Mesendoderm (in vitro differentiated cells): ENCODE results near the gene HIBCH.
A peak's percentile ranks its signal among the peaks of the same experiment; 100 is the strongest.

Source experiments
- DNase-seq: peaks from one replicate; pipeline ENCODE4 v3.0.0; 2013
- H2AK5ac ChIP-seq: 2 replicates; pipeline ENCODE4 v1.6.1; 2013; ENCODE audit warnings: low read length, inconsistent platforms
- H2BK120ac ChIP-seq: 2 replicates; pipeline ENCODE4 v1.6.1; 2013; ENCODE audit warnings: low read depth, mild to moderate bottlenecking, low read length, moderate library complexity, mixed read lengths
- H2BK15ac ChIP-seq: replicated peaks from 2 replicates; pipeline ENCODE4 v1.6.1; 2013; ENCODE audit warnings: low read depth, mild to moderate bottlenecking, moderate library complexity
- H2BK5ac ChIP-seq: 2 replicates; pipeline ENCODE4 v1.6.1; 2013; ENCODE audit warnings: low read length, inconsistent platforms
- H3K18ac ChIP-seq: 2 replicates; pipeline ENCODE4 v1.6.1; 2013; ENCODE audit warnings: mild to moderate bottlenecking, low read length, mixed read lengths
- H3K23ac ChIP-seq: one replicate; pipeline ENCODE4 v1.6.1; 2013; ENCODE audit warnings: low read length
- H3K27ac ChIP-seq: 2 replicates; pipeline ENCODE4 v1.5.1; 2013; ENCODE audit warnings: low read depth, mild to moderate bottlenecking, inconsistent platforms, low read length, moderate library complexity
- H3K27me3 ChIP-seq: 2 replicates; pipeline ENCODE4 v1.6.1; 2013; ENCODE audit warnings: low read length, control low read depth, mild to moderate bottlenecking, inconsistent platforms; ENCODE audit not compliant: insufficient read depth, poor library complexity
- H3K36me3 ChIP-seq: 2 replicates; pipeline ENCODE4 v1.6.1; 2013; ENCODE audit warnings: low read length, inconsistent platforms; ENCODE audit not compliant: control insufficient read depth, insufficient read depth
- H3K4ac ChIP-seq: one replicate; pipeline ENCODE4 v1.6.1; 2013; ENCODE audit warnings: low read depth, mild to moderate bottlenecking, low read length, moderate library complexity
- H3K4me1 ChIP-seq: 2 replicates; pipeline ENCODE4 v1.6.1; 2013; ENCODE audit warnings: low read depth, low read length, inconsistent platforms; ENCODE audit not compliant: control insufficient read depth
- H3K4me2 ChIP-seq: 2 replicates; pipeline ENCODE4 v1.6.1; 2013; ENCODE audit warnings: low read length
- H3K4me3 ChIP-seq: 2 replicates; pipeline ENCODE4 v1.5.1; 2013; ENCODE audit warnings: mild to moderate bottlenecking, low read length
- H3K56ac ChIP-seq: one replicate; pipeline ENCODE4 v1.6.1; 2013; ENCODE audit warnings: low read length
- H3K79me1 ChIP-seq: 2 replicates; pipeline ENCODE4 v1.6.1; 2013; ENCODE audit warnings: low read length, inconsistent platforms
- H3K79me2 ChIP-seq: 2 replicates; pipeline ENCODE4 v1.6.1; 2013; ENCODE audit warnings: mild to moderate bottlenecking, low read length; ENCODE audit not compliant: control insufficient read depth, insufficient read depth
- H3K9ac ChIP-seq: 2 replicates; pipeline ENCODE4 v1.6.1; 2013; ENCODE audit warnings: low read length, inconsistent platforms
- H4K5ac ChIP-seq: one replicate; pipeline ENCODE4 v1.6.1; 2013; ENCODE audit warnings: low read length
- H4K8ac ChIP-seq: one replicate; pipeline ENCODE4 v1.6.1; 2013; ENCODE audit warnings: low read depth, mild to moderate bottlenecking, control low read depth, low read length, moderate library complexity
- WGBS: extraction: QIAGEN DNeasy Blood & Tissue Kit; methylation state at CpG from one replicate; pipeline ENCODE4 v1.1.7; 2013; ENCODE audit warnings: low lambda C conversion rate, missing lambda C conversion rate; ENCODE audit not compliant: insufficient coverage; ENCODE audit errors: extremely low coverage; 5-methylcytosine and 5-hydroxymethylcytosine counted together

The HIBCH gene

GRCh38 chr2:190213441-190214335 is 105.9 kb downstream of the HIBCH start:
- Histone ChIP-seq H3K18ac (no peak overlapping the region), H2BK120ac (no peak overlapping the region), H3K4me3 (no peak overlapping the region), H3K56ac (no peak overlapping the region), H3K4me2 (no peak overlapping the region), H3K27me3 (no peaks in the 10 kb centered on the region), H3K23ac (no peak overlapping the region), H4K8ac (no peak overlapping the region), H3K4me1 (no peaks in the 10 kb centered on the region), H2BK15ac (no peak overlapping the region), H2AK5ac (no peak overlapping the region), H3K79me2 (no peaks in the 10 kb centered on the region), H3K4ac (no peak overlapping the region), H3K27ac (no peak overlapping the region), H3K36me3 (no peaks in the 10 kb centered on the region), H3K79me1 (no peaks in the 10 kb centered on the region), H2BK5ac (no peak overlapping the region), H4K5ac (no peak overlapping the region), H3K9ac (no peak overlapping the region)
- WGBS, result no CpG with 5 or more reads among the region's 19 CpGs
- DNase-seq, result no peak

GRCh38 chr2:190210471-190210870 is 109.2 kb downstream of the HIBCH start:
- H3K4me1 ChIP-seq, result no peaks in the 10 kb centered on the region
- no peak overlapping the region for H3K9ac ChIP-seq
- H3K79me2 ChIP-seq, result no peaks in the 10 kb centered on the region
- no peaks in the 10 kb centered on the region for H3K36me3 ChIP-seq
- no peak for DNase-seq
- WGBS, result no CpG with 5 or more reads among the region's 2 CpGs
- no peak overlapping the region for H3K4me2 ChIP-seq
- H4K8ac ChIP-seq, result no peak overlapping the region
- H3K23ac ChIP-seq, result no peak overlapping the region
- H3K4me3 ChIP-seq, result no peak overlapping the region
- no peaks in the 10 kb centered on the region for H3K79me1 ChIP-seq
- no peak overlapping the region for H3K18ac ChIP-seq
- H3K27ac ChIP-seq, result no peak overlapping the region
- H4K5ac ChIP-seq, result no peak overlapping the region
- H2BK120ac ChIP-seq, result no peak overlapping the region
- H2BK5ac ChIP-seq, result no peak overlapping the region
- H2AK5ac ChIP-seq, result no peak overlapping the region
- H3K56ac ChIP-seq, result no peak overlapping the region
- no peak overlapping the region for H3K4ac ChIP-seq
- H3K27me3 ChIP-seq, result no peaks in the 10 kb centered on the region
- no peak overlapping the region for H2BK15ac ChIP-seq

- Histone ChIP-seq H4K5ac (no peak overlapping the region), H2BK120ac (no peak overlapping the region), H4K8ac (no peak overlapping the region), H3K27me3 (no peaks in the 10 kb centered on the region), H3K27ac (no peak overlapping the region), H3K9ac (no peak overlapping the region), H3K4me1 (no peaks in the 10 kb centered on the region), H3K79me1 (no peaks in the 10 kb centered on the region), H3K36me3 (no peaks in the 10 kb centered on the region), H2BK15ac (no peak overlapping the region), H3K79me2 (no peaks in the 10 kb centered on the region), H3K23ac (no peak overlapping the region), H3K4ac (no peak overlapping the region), H3K18ac (no peak overlapping the region), H3K56ac (no peak overlapping the region), H2BK5ac (no peak overlapping the region), H3K4me2 (no peak overlapping the region), H2AK5ac (no peak overlapping the region), H3K4me3 (no peak overlapping the region)
- no peak for DNase-seq
- WGBS, result no CpG with 5 or more reads among the region's 5 CpGs
Observed at GRCh38 chr2:190209559-190209958, 110.1 kb downstream of the HIBCH start.

- H3K79me1 ChIP-seq, result no peaks in the 10 kb centered on the region
- H4K5ac ChIP-seq, result no peak overlapping the region
- H3K27me3 ChIP-seq, result no peaks in the 10 kb centered on the region
- H3K4me1 ChIP-seq, result no peaks in the 10 kb centered on the region
- no peaks in the 10 kb centered on the region for H3K79me2 ChIP-seq
- no peak overlapping the region for H2BK5ac ChIP-seq
- no peaks in the 10 kb centered on the region for H3K36me3 ChIP-seq
- H3K4ac ChIP-seq, result no peak overlapping the region
- no peak overlapping the region for H3K23ac ChIP-seq
- no CpG with 5 or more reads among the region's 2 CpGs for WGBS
- H3K4me3 ChIP-seq, result no peak overlapping the region
- H3K56ac ChIP-seq, result no peak overlapping the region
- no peak overlapping the region for H4K8ac ChIP-seq
- H3K18ac ChIP-seq, result no peak overlapping the region
- no peak overlapping the region for H2BK15ac ChIP-seq
- no peak overlapping the region for H3K4me2 ChIP-seq
- H2BK120ac ChIP-seq, result no peak overlapping the region
- H2AK5ac ChIP-seq, result no peak overlapping the region
- no peak for DNase-seq
- no peak overlapping the region for H3K9ac ChIP-seq
- H3K27ac ChIP-seq, result no peak overlapping the region
Observed at GRCh38 chr2:190207930-190208329, 111.7 kb downstream of the HIBCH start.

- no peak for DNase-seq
- Histone ChIP-seq H4K5ac (no peak overlapping the region), H3K18ac (no peak overlapping the region), H4K8ac (no peak overlapping the region), H3K27ac (no peak overlapping the region), H2BK120ac (no peak overlapping the region), H3K23ac (no peak overlapping the region), H2BK5ac (no peak overlapping the region), H2AK5ac (no peak overlapping the region), H2BK15ac (no peak overlapping the region), H3K27me3 (no peaks in the 10 kb centered on the region), H3K4me2 (no peak overlapping the region), H3K79me1 (no peaks in the 10 kb centered on the region), H3K4me3 (no peak overlapping the region), H3K79me2 (no peaks in the 10 kb centered on the region), H3K36me3 (no peaks in the 10 kb centered on the region), H3K56ac (no peak overlapping the region), H3K9ac (no peak overlapping the region), H3K4ac (no peak overlapping the region), H3K4me1 (no peaks in the 10 kb centered on the region)
- no CpG with 5 or more reads among the region's 4 CpGs for WGBS
Observed at GRCh38 chr2:190205657-190206056, 114.0 kb downstream of the HIBCH start.

GRCh38 chr2:190202604-190203003 is 117.0 kb downstream of the HIBCH start:
- WGBS, result no CpG with 5 or more reads among the region's 1 CpG
- H3K27ac ChIP-seq, result no peak overlapping the region

More at GRCh38 chr2:190202604-190203003, 117.0 kb downstream of the HIBCH start:
- H4K5ac ChIP-seq, result no peak overlapping the region
- no peak overlapping the region for H3K4me3 ChIP-seq
- H2BK120ac ChIP-seq, result no peak overlapping the region
- H3K79me1 ChIP-seq, result no peaks in the 10 kb centered on the region
- H3K56ac ChIP-seq, result no peak overlapping the region
- no peak overlapping the region for H2BK15ac ChIP-seq
- no peaks in the 10 kb centered on the region for H3K79me2 ChIP-seq
- no peaks in the 10 kb centered on the region for H3K36me3 ChIP-seq
- no peak overlapping the region for H3K4me2 ChIP-seq
- no peak overlapping the region for H3K4ac ChIP-seq
- peak; percentile 45 for DNase-seq
- H2AK5ac ChIP-seq, result no peak overlapping the region
- H3K27me3 ChIP-seq, result no peaks in the 10 kb centered on the region
- no peaks in the 10 kb centered on the region for H3K4me1 ChIP-seq
- no peak overlapping the region for H3K9ac ChIP-seq
- H3K18ac ChIP-seq, result no peak overlapping the region
- H4K8ac ChIP-seq, result no peak overlapping the region
- no peak overlapping the region for H2BK5ac ChIP-seq
- H3K23ac ChIP-seq, result no peak overlapping the region
